HG03457 (cell line): Measurements from ENCODE around the gene DDX51.
"Not testable (repeated sequence)": the region's sequence is repeated elsewhere in the genome, so short reads cannot be mapped to it uniquely, and the experiment has no call there.

ENCODE experiments used
- ATAC-seq: cut with Tn5 transposase; IDR thresholded peaks from one replicate; pipeline ENCODE4 v1.9.1; 2021; ENCODE audit warnings: moderate number of reproducible peaks; ENCODE audit not compliant: unreplicated experiment

Gene DDX51

DNA sequence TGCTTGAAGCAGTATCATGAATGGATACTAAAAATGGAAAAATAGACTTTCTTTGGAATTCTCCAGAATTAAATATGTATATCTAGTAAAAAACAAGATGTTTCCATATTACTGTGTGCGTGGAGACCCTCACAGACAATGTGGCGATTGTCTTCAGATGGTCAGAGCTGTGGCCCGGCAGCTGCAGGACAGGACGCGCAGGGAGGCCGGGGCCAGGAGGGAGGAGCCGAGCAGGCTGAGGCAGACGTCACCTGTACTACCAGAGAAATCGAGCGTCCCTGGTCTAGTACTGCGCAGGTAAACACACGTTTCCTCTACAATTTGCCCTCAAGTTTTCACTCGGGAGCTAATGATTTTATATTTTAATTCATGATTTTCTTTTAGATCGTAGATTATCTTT is 22.8 kb downstream of the DDX51 start:
- no peak for ATAC-seq

GRCh38 chr12:132118876-132119275 is 25.2 kb downstream of the DDX51 start:
- no peak for ATAC-seq

GRCh38 chr12:132117558-132117875 is 26.6 kb downstream of the DDX51 start:
- ATAC-seq, result no peak

DNA sequence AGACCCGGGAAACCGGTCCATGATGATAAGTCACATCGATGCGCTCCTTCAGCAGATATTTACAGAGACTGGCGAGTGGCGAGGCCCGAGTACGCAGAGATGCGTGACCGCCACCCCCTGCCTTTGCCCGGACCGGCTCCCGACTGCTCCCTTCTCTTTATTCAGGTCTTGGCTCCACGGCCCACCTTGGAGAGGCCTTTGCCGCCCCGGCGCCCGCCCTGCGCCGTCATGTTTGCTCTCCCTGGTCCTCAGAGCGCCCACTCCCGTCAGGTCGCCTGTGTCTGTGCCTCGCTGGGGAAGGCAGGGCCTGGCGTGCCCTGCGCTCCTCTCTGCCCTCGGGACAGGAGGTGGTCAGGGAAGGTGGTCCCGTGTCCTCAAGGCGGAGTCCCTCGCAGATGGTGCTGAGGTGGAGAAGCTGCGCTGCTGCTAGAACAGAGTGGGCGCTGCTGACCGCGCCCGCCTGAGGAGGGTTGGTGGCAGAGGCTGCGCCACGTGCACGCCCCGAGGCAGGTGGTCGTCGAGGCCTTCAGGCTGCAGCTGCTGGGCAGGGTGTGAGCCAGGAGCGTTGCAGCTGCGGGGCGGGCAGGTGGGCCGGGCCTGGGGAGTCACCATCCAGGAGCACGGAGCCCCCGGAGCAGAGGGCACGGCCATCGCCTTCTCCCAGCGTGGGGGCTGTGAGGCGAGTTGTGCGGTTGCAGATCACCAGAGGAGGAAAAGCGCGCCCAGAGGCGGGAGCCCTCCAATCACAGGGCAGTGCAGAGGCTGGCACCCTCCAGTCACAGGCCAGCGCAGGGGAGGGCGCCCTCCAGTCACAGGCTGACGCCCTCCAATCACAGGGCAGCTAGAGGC is 27.2 kb downstream of the DDX51 start:
- no peak for ATAC-seq

DNA sequence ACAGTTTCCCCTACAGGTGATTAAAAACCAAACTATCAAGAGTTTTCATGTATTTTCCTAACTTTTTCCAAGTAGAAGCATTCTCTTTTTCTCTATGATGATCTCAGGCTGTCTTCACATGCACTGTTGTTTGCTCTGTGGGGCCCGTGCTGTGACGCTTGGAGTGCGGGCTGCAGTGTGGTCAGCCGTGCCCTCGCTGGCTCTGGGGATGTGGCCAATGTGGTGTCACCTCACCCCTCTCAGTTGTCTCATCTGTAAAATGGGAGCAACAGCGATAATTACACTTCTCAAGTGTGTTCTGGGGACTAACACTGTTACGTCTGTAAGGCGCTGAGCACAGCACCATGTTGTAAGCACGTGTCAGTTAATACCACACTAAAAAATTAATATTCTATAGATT is 28.6 kb downstream of the DDX51 start:
- no peak for ATAC-seq

- ATAC-seq, result no peak
Observed at GRCh38 chr12:132114667-132115066, 29.5 kb downstream of the DDX51 start.

GRCh38 chr12:132111654-132112304 is 32.3 kb downstream of the DDX51 start:
- no peak for ATAC-seq

DNA sequence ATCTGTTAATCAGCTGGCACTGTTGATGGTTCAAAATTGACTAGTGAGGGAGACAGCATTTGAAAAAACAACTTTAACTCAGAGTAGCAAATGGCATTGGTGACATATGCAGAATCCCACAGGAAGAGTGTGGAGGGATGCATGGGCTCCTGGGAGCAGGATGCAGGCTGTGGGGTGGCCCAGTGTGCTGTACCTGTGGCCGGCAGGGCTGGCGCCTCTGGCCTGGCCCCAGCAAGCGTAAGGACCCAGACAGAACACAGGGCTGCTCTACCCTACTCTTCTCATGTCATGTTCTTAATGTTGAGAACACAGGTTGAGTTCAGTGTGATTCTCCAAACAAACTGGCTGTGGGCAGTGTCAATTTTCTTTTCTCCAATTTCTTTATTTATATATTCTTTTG is 33.4 kb downstream of the DDX51 start:
- no peak for ATAC-seq

- no peak for ATAC-seq
Observed at GRCh38 chr12:132109741-132110140, 34.4 kb downstream of the DDX51 start.

- ATAC-seq, result no peak
Observed at GRCh38 chr12:132108211-132108832, 35.8 kb downstream of the DDX51 start.

- ATAC-seq, result no peak
Observed at GRCh38 chr12:132106921-132107320, 37.2 kb downstream of the DDX51 start.

GRCh38 chr12:132105467-132105866 is 38.7 kb downstream of the DDX51 start:
- ATAC-seq, result no peak

- ATAC-seq, result no peak
Observed at GRCh38 chr12:132103542-132104308, 40.4 kb downstream of the DDX51 start.

DNA sequence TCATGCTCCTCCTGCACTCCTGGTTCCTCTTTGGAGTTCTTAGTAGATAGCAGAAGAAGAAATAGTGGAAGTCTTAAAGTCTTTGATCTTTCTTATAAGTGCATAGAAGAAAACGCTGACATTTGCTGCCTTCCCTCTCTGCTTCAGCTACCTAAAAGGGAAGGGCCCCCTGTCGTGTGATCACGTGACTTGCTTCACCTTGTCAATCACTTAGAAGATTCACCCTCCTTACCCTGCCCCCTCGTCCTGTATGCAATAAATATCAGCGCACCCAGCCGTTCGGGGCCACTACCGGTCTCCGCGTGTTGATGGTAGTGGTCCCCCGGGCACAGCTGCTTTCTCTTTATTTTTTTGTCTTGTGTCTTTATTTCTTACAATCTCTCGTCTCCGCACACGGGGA is 41.0 kb downstream of the DDX51 start:
- not testable (repeated sequence) for ATAC-seq

DNA sequence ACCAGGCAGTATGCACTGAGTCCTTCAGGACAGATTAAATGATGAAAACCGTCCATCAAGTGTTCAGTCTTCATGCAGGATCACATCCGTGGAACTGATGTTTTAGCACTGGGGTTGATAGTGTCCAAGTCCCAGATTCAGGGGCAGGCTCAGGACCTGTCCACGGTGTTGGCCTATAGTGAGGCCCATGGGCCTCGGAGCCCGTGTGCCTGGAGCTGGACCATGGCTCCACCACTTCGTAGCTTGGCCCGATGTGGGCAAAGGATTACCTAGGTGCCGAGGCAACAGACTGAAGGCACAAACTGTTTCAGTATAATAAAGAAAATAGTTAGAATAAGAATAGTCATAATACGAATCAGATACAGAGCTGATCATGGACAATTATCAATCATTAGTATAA is 41.8 kb downstream of the DDX51 start:
- no peak for ATAC-seq

DNA sequence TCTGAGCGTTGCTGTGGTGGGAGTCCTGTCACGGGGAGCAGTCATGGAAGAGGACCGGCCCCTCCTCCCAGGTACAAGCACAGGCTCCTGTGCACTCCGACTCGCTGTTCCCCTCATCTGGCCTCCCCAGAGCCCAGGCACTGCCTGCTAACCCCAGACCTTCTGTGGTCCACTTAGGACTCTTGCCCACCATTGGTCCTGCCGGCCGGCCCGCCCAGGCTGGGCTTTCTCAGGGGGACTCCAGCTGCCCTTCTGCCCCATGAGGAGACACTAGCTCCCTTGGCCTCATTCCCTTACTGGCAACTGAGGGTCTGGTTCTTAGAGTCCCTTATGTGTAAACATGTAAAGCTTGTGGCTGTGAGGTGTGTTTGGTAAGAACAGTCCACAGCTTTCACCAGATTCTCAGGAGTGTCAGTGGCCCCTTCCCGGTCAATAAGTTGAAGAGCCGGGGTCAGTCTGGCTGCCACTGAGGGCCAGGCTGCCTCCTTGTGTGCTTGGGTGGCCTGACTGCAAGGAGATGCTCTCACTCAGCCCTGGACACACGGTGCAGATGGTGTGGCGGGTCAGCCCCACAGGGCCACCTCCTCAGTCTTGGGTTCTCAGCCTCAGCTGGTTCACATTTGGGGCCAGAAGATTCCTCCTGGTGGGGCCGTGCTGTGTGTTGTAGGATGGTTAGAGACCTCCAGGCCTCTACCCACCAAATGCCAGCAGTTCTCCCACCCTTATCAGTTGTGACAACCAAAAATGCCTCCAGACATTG is 43.6 kb downstream of the DDX51 start:
- no peak for ATAC-seq

DNA sequence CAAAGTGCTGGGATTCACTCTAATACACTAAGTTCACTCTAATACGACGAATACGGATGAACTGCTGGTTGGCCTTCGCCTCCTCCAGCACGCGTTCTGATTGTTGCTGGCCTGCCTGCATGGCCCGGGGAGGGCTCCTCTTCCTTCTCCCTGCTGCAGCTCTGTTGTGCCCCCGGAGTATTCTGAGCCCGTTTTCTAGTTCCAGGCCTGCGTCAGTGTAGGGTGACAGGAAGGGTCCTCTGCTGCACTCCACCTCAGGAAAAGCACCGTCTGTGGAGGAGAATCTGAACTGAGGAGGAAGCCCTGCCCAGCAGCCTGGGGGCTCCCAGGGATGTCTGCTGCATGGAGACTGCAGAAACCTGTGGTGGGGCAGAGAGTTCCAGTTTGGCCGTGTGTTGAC is 44.4 kb downstream of the DDX51 start:
- ATAC-seq, result no peak

- no peak for ATAC-seq
Observed at GRCh38 chr12:132095520-132096409, 48.4 kb downstream of the DDX51 start.

- no peak for ATAC-seq
Observed at GRCh38 chr12:132094269-132094891, 49.7 kb downstream of the DDX51 start.
